Uterus (tissue), 4 donors: Measurements from ENCODE around the gene ARHGEF7. TPM values are rescaled to one million over a fixed set of nuclear protein-coding genes. Genes with fewer than 3 reads are reported as not detected.
A peak's percentile ranks its signal among the peaks of the same experiment; 100 is the strongest.

Experiments used
- DNase-seq, 2 donors: peaks; one replicate each; pipeline ENCODE4 v3.0.0-alpha.2; 2019 to 2020
- H3K27ac ChIP-seq, 2 donors: fragments of 200-600 bp; sonication (generic); 1 replicate in 1 of 2; 2 replicates in 1 of 2; pipeline ENCODE4 v1.5.1; 2016 to 2018
- H3K27me3 ChIP-seq, 2 donors: fragments of 200-600 bp; sonication (generic); one replicate each; pipeline ENCODE4 v1.5.1; 2018 to 2019; ENCODE audit warnings: control low read depth in 1 of 2
- H3K36me3 ChIP-seq, 2 donors: fragments of 200-600 bp; sonication (generic); one replicate each; pipeline ENCODE4 v1.5.1; 2019; ENCODE audit warnings: control low read depth in 1 of 2
- H3K4me1 ChIP-seq, 2 donors: fragments of 200-600 bp; sonication (generic); one replicate each; pipeline ENCODE4 v1.5.1; 2018 to 2019; ENCODE audit warnings: control low read depth in 1 of 2
- H3K4me3 ChIP-seq, 2 donors: fragments of 200-600 bp; sonication (generic); 1 replicate in 1 of 2; 2 replicates in 1 of 2; pipeline ENCODE4 v1.5.1; 2018 to 2019; ENCODE audit warnings: mild to moderate bottlenecking in 1 of 2
- H3K9me3 ChIP-seq, 2 donors: fragments of 200-600 bp; sonication (generic); one replicate each; pipeline ENCODE4 v1.5.1; 2019; ENCODE audit warnings: control low read depth in 1 of 2
- CTCF ChIP-seq, 4 experiments: fragments of 200-600 bp in 2 of 4; fragments of 450-650 bp in 2 of 4; sonication (generic) in 2 of 4; IDR thresholded peaks; one replicate each; pipeline ENCODE4 v1.5.1; 2016 to 2019; ENCODE audit warnings: antibody characterized with exemption in 4 of 4, mild to moderate bottlenecking in 2 of 4, moderate library complexity in 1 of 4
- POLR2A ChIP-seq, 2 donors: fragments of 450-650 bp; IDR thresholded peaks; one replicate each; pipeline ENCODE4 v1.6.1; 2016; ENCODE audit warnings: antibody characterized with exemption in 2 of 2, mild to moderate bottlenecking in 1 of 2, moderate library complexity in 1 of 2
- intact Hi-C: fragments of 100-400 bp; cut with DNase I; formaldehyde crosslinking; loops from one replicate; pipeline ENCODE4 v1.15.1; 2023; ENCODE audit warnings: low total_unique reads
- total RNA-seq, 4 donors: library from RNA; depleted of rRNA in 3 of 4; stranded (reverse); fragments of >200 nt in 3 of 4; gene quantifications; one replicate each; pipeline versions ENCODE4 v1.1.0 to v1.2.4, GENCODE V29; 2014 to 2023
- donor health status: DM: yes; HTN: yes; CAD: no.

The ARHGEF7 gene
- total RNA-seq, 4 donors from 2014 or later, result 42.6 to 152 (median 127) TPM

GRCh38 chr13:111145071-111145470, 30.0 kb downstream of the ARHGEF7 start:
- H3K27ac ChIP-seq, result peak overlapping the region in 1 of 2 donors; percentile 27
- TF ChIP-seq CTCF (IDR thresholded peaks at IDR 0.05), result no peak
- intact Hi-C loops, result no loop called here

DNA sequence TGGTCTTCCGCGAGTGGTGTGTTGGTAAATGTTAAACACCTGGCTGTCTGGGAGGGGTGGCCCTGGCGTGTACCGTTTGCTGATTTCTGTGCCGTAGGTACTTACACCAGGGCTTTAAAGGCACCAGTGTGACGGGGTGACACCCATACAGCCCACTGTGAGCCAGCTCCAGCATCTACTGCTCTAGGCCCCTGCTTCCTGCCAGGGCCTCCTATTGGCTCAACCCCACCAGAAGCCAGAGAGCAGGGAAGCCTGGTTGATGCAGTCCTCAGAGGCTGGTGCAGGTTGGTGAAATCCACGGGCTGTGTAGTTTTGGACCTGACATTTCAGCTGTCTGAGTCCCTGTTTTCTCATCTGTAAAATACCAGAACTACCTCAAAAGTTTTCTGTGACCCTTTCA, 30.4 kb downstream of the ARHGEF7 start:
- intact Hi-C loops, result no loop called here
- Histone ChIP-seq H3K4me1 (no peaks in the 10 kb centered on the region), H3K9me3 (no peaks in the 10 kb centered on the region), H3K4me3 (no peak overlapping the region), H3K27ac (peak overlapping the region in 1 of 2 donors; percentile 27), H3K27me3 (no peaks in the 10 kb centered on the region), H3K36me3 (no peaks in the 10 kb centered on the region)
- DNase-seq, result no peak
- TF ChIP-seq POLR2A (IDR thresholded peaks at IDR 0.05) (no peak), CTCF (IDR thresholded peaks at IDR 0.05) (no peak)

More at GRCh38 chr13:111145071-111145470, 30.0 kb downstream of the ARHGEF7 start:
- Histone ChIP-seq H3K36me3 (no peaks in the 10 kb centered on the region), H3K4me1 (no peaks in the 10 kb centered on the region), H3K9me3 (no peaks in the 10 kb centered on the region), H3K4me3 (no peak overlapping the region), H3K27me3 (no peaks in the 10 kb centered on the region)
- no peak for DNase-seq

- Histone ChIP-seq H3K36me3 (no peaks in the 10 kb centered on the region), H3K4me1 (peaks cover 0 to 9% of the 10 kb centered on the region in 2 donors), H3K4me3 (peak overlapping the region; percentile 65 to 88), H3K9me3 (no peaks in the 10 kb centered on the region), H3K27ac (peak overlapping the region; percentile 94 to 99), H3K27me3 (no peaks in the 10 kb centered on the region)
- TF ChIP-seq CTCF (IDR thresholded peaks at IDR 0.05) (no peak), POLR2A (IDR thresholded peaks at IDR 0.05) (no peak)
- no peak for DNase-seq
- intact Hi-C loops, result no loop called here
Measured at GRCh38 chr13:111152844-111153243, 37.7 kb downstream of the ARHGEF7 start.

DNA sequence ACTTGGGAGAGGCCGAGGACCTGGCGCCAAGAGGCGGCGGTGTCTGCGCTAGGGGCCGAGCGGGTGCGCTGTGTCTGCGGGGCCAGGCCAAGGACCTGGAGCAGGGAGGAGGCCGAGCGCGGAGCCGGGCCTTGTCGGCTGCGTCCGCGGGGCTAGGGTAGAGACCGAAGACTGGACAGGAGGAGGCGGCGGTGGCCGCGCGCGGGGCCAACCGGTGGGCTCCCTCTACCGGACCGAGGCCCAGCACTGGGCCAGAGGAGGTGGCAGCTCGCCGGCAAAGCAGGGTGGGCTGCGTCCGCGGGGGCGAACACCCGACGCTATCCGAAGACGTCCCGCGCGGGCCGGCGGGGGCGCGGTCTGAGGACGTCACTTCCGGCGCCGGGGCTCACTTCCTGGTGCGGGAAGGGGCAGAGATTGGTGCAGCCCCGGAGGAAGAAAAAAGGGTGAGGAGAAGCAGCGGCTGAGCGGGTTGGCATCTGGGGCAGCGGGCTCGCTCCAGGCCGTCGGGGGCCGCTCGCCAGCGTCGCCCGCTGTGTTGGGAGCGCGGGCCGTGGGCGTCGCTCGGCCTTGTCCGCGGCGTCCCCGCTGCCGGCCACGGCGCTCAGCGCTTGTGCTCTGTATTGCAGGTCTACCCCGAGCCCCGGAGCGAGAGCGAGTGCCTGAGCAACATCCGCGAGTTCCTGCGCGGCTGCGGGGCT, 38.3 kb downstream of the ARHGEF7 start:
- Histone ChIP-seq H3K27ac (peak overlapping the region; percentile 94 to 99), H3K9me3 (no peaks in the 10 kb centered on the region), H3K4me3 (peak overlapping the region; percentile 65 to 88), H3K27me3 (no peaks in the 10 kb centered on the region), H3K4me1 (peaks cover 0 to 9% of the 10 kb centered on the region in 2 donors), H3K36me3 (no peaks in the 10 kb centered on the region)
- TF ChIP-seq CTCF (IDR thresholded peaks at IDR 0.05) (peak; percentile 22 to 43 (median 38)), POLR2A (IDR thresholded peaks at IDR 0.05) (peak; percentile 85 to 94)
- intact Hi-C loops, result no loop called here
- DNase-seq, result peak; percentile 91 to 94

DNA sequence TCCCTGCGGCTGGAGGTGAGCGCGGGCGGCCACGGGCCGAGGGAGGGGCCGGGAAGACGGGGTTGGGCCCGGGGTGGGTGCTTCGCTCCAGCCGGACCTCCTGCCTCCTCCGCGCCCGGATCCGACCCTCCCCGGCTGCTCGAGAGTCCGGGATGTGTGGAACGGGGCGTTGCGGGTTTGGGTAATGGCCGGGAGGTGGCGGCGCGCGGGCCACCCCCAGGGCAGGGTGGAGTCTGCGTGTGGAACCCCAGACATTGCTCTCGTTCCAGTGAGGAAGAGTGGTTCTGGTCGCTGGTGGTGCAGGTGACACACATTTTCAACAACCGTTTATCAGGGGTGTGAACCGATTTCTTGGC, 38.8 kb downstream of the ARHGEF7 start:
- intact Hi-C loops, result no loop called here
- DNase-seq, result no peak

More for the DNA sequence above, 38.8 kb downstream of the ARHGEF7 start:
- Histone ChIP-seq H3K27me3 (no peaks in the 10 kb centered on the region), H3K4me3 (peak overlapping the region; percentile 65 to 88), H3K9me3 (no peaks in the 10 kb centered on the region), H3K4me1 (peaks cover 0 to 9% of the 10 kb centered on the region in 2 donors), H3K27ac (peak overlapping the region; percentile 94 to 99), H3K36me3 (no peaks in the 10 kb centered on the region)
- TF ChIP-seq POLR2A (IDR thresholded peaks at IDR 0.05), result no peak
- TF ChIP-seq CTCF (IDR thresholded peaks at IDR 0.05), result no peak
